HepG2 (cell line): ENCODE results near the gene POLR1H. TPM values are rescaled to one million over a fixed set of nuclear protein-coding genes. Genes with fewer than 3 reads are reported as not detected.

ENCODE experiments used
- AHR ChIP-seq: IDR thresholded peaks from 2 replicates; pipeline ENCODE4 v1.6.1; 2018; ENCODE audit warnings: missing genetic modification reagents, missing compliant biosample characterization
- ATRX ChIP-seq: sonication (generic); formaldehyde crosslinking; IDR thresholded peaks from 2 replicates; pipeline ENCODE4 v1.4.0; 2020; ENCODE audit warnings: missing genetic modification reagents, borderline replicate concordance
- RFX1 ChIP-seq: fragments of 450-650 bp; IDR thresholded peaks from 2 replicates; pipeline ENCODE4 v1.6.1; 2017
- SP1 ChIP-seq, 2 experiments: fragments of 450-650 bp in 1 of 2; sonication (generic) in 1 of 2; formaldehyde crosslinking in 1 of 2; IDR thresholded peaks; 2 replicates each; pipeline versions ENCODE4 v1.4.0 to v1.6.1; 2016 to 2020; ENCODE audit warnings: missing genetic modification reagents in 1 of 2
- SYNCRIP ChIP-seq: fragments of 200-400 bp; formaldehyde crosslinking; IDR thresholded peaks from 2 replicates; pipeline ENCODE4 v1.6.1; 2018; ENCODE audit warnings: mild to moderate bottlenecking, low read depth, low read length; ENCODE audit not compliant: insufficient read depth
- TBL1XR1 ChIP-seq: fragments of 150-350 bp; IDR thresholded peaks from 2 replicates; pipeline ENCODE4 v1.6.1; 2014; ENCODE audit warnings: borderline replicate concordance, low read length; ENCODE audit not compliant: partially characterized antibody
- ZBTB49 ChIP-seq: sonication (generic); formaldehyde crosslinking; IDR thresholded peaks from 2 replicates; pipeline ENCODE4 v1.4.0; 2020; ENCODE audit warnings: missing genetic modification reagents, borderline replicate concordance
- ZNF260 ChIP-seq: sonication (generic); formaldehyde crosslinking; IDR thresholded peaks from 2 replicates; pipeline ENCODE4 v1.4.0; 2020; ENCODE audit warnings: missing genetic modification reagents, low read depth, mild to moderate bottlenecking, borderline replicate concordance
- ZZZ3 ChIP-seq: sonication (generic); formaldehyde crosslinking; IDR thresholded peaks from 2 replicates; pipeline ENCODE4 v1.4.0; 2020; ENCODE audit warnings: missing genetic modification reagents, mild to moderate bottlenecking, borderline replicate concordance
- polyA plus RNA-seq, 8 experiments: library from polyadenylated mRNA; depleted of rRNA in 3 of 8; stranded (reverse) in 7 of 8; unstranded in 1 of 8; fragments of >200 nt; fragmentation: Illumina TruSeq in 4 of 8; extraction: Trizol in 4 of 8; gene quantifications; 2 replicates each; pipeline versions ENCODE4 v1.2.1 to v1.2.3, GENCODE V29; 2011 to 2016; ENCODE audit warnings: low read depth in 4 of 8, missing spikeins in 1 of 8, mixed read lengths in 1 of 8; ENCODE audit not compliant: insufficient read depth in 1 of 8
- total RNA-seq, 5 experiments: library from RNA; depleted of rRNA; stranded (reverse); fragments of >200 nt; fragmentation: Illumina TruSeq; extraction: Trizol; gene quantifications; 2 replicates each; pipeline ENCODE4 v1.2.3, GENCODE V29; 2016; ENCODE audit warnings: low read depth in 1 of 5
- TF ChIP-seq, protein P1 (sequence below): sonication (generic); formaldehyde crosslinking; IDR thresholded peaks from 2 replicates; pipeline ENCODE4 v1.4.0; 2020; ENCODE audit warnings: missing genetic modification reagents
- TF ChIP-seq, protein P2 (sequence below): sonication (generic); formaldehyde crosslinking; IDR thresholded peaks from 2 replicates; pipeline ENCODE4 v1.4.0; 2020; ENCODE audit warnings: mild to moderate bottlenecking, missing genetic modification reagents
- TF ChIP-seq, protein P3 (sequence below): sonication (generic); formaldehyde crosslinking; conservative IDR thresholded peaks from 2 replicates; pipeline ENCODE4 v1.8.0; 2022; ENCODE audit warnings: missing genetic modification reagents

The POLR1H gene
- total and polyA plus RNA-seq, 2 of the 13 experiments (the other 11 are each of a cell fraction or from before 2014, with no cell fraction given), result 61.4 to 79.8 TPM

GRCh38 chr6:30101444-30102413 is 40.7 kb downstream of the POLR1H start (continued):
- TF ChIP-seq, protein P1, sequence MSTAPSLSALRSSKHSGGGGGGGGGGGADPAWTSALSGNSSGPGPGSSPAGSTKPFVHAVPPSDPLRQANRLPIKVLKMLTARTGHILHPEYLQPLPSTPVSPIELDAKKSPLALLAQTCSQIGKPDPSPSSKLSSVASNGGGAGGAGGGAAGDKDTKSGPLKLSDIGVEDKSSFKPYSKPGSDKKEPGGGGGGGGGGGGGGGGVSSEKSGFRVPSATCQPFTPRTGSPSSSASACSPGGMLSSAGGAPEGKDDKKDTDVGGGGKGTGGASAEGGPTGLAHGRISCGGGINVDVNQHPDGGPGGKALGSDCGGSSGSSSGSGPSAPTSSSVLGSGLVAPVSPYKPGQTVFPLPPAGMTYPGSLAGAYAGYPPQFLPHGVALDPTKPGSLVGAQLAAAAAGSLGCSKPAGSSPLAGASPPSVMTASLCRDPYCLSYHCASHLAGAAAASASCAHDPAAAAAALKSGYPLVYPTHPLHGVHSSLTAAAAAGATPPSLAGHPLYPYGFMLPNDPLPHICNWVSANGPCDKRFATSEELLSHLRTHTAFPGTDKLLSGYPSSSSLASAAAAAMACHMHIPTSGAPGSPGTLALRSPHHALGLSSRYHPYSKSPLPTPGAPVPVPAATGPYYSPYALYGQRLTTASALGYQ, result peak; percentile 49; the same call in 1 of the 2 replicates
- TF ChIP-seq, protein P2, sequence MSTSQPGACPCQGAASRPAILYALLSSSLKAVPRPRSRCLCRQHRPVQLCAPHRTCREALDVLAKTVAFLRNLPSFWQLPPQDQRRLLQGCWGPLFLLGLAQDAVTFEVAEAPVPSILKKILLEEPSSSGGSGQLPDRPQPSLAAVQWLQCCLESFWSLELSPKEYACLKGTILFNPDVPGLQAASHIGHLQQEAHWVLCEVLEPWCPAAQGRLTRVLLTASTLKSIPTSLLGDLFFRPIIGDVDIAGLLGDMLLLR (CRISPR knock-in tag), result peak; percentile 89
- TF ChIP-seq TBL1XR1, result no peak
- TF ChIP-seq RFX1, result no peak
- peak; percentile 91 for TF ChIP-seq ZZZ3 (CRISPR knock-in tag)
- no peak for TF ChIP-seq SYNCRIP
- TF ChIP-seq, protein P3, sequence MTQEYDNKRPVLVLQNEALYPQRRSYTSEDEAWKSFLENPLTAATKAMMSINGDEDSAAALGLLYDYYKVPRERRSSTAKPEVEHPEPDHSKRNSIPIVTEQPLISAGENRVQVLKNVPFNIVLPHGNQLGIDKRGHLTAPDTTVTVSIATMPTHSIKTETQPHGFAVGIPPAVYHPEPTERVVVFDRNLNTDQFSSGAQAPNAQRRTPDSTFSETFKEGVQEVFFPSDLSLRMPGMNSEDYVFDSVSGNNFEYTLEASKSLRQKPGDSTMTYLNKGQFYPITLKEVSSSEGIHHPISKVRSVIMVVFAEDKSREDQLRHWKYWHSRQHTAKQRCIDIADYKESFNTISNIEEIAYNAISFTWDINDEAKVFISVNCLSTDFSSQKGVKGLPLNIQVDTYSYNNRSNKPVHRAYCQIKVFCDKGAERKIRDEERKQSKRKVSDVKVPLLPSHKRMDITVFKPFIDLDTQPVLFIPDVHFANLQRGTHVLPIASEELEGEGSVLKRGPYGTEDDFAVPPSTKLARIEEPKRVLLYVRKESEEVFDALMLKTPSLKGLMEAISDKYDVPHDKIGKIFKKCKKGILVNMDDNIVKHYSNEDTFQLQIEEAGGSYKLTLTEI (CRISPR knock-in tag), result no peak
- no peak for TF ChIP-seq SP1 (IDR thresholded peaks at IDR 0.05)
- peak; percentile 63 for TF ChIP-seq SP1 (CRISPR knock-in tag; IDR thresholded peaks at IDR 0.05)
- TF ChIP-seq AHR (CRISPR knock-in tag), result peak; percentile 79
- no peak for TF ChIP-seq ZNF260 (CRISPR knock-in tag)
- TF ChIP-seq ZBTB49 (CRISPR knock-in tag), result no peak
- TF ChIP-seq ATRX (CRISPR knock-in tag), result no peak
